H9 (cell line): ENCODE measurements around the gene ADGRB3. TPM values are rescaled to one million over a fixed set of nuclear protein-coding genes. Genes with fewer than 3 reads are reported as not detected.

ENCODE experiments used
- DNase-seq: peaks from one replicate; pipeline ENCODE4 v3.0.0-alpha.2; 2017
- H2AFZ ChIP-seq: one replicate; pipeline ENCODE4 v1.6.1; 2013; ENCODE audit warnings: mild to moderate bottlenecking, low read length, control low read depth, moderate library complexity
- H2AK5ac ChIP-seq: 2 replicates; pipeline ENCODE4 v1.6.1; 2013; ENCODE audit warnings: low read length, control low read depth, mixed read lengths; ENCODE audit not compliant: insufficient read length
- H2BK120ac ChIP-seq: one replicate; pipeline ENCODE4 v1.6.1; 2013; ENCODE audit warnings: low read depth, mild to moderate bottlenecking, low read length, control low read depth, inconsistent platforms; ENCODE audit not compliant: poor library complexity, severe bottlenecking
- H2BK12ac ChIP-seq: 2 replicates; pipeline ENCODE4 v1.6.1; 2013; ENCODE audit warnings: low read length, control low read depth, mixed read lengths, low read depth; ENCODE audit not compliant: insufficient read length
- H2BK15ac ChIP-seq: 2 replicates; pipeline ENCODE4 v1.6.1; 2013; ENCODE audit warnings: low read depth, low read length, control low read depth
- H2BK20ac ChIP-seq: one replicate; pipeline ENCODE4 v1.6.1; 2013; ENCODE audit warnings: low read depth, mild to moderate bottlenecking, low read length, control low read depth, inconsistent platforms; ENCODE audit not compliant: poor library complexity, severe bottlenecking
- H2BK5ac ChIP-seq: 2 replicates; pipeline ENCODE4 v1.6.1; 2013; ENCODE audit warnings: low read length, control low read depth, mixed read lengths; ENCODE audit not compliant: insufficient read length
- H3K14ac ChIP-seq: 2 replicates; pipeline ENCODE4 v1.6.1; 2013; ENCODE audit warnings: low read length, control low read depth; ENCODE audit not compliant: insufficient read depth
- H3K18ac ChIP-seq: 2 replicates; pipeline ENCODE4 v1.6.1; 2013; ENCODE audit warnings: low read depth, mild to moderate bottlenecking, mixed read lengths, low read length, control low read depth; ENCODE audit not compliant: insufficient read length
- H3K23ac ChIP-seq: 2 replicates; pipeline ENCODE4 v1.6.1; 2013; ENCODE audit warnings: low read length, control low read depth, mixed read lengths, low read depth; ENCODE audit not compliant: insufficient read length
- H3K23me2 ChIP-seq: 2 replicates; pipeline ENCODE4 v1.6.1; 2013; ENCODE audit warnings: low read depth, mild to moderate bottlenecking, mixed read lengths, low read length, control low read depth; ENCODE audit not compliant: insufficient read length, poor library complexity, severe bottlenecking
- H3K27ac ChIP-seq: 2 replicates; pipeline ENCODE4 v1.5.1; 2013; ENCODE audit warnings: low read length, control low read depth, mixed read lengths, low read depth; ENCODE audit not compliant: insufficient read length
- H3K27me3 ChIP-seq: 2 replicates; pipeline ENCODE4 v1.6.1; 2013; ENCODE audit warnings: low read length, control low read depth, inconsistent platforms; ENCODE audit not compliant: insufficient read depth
- H3K4ac ChIP-seq: 2 replicates; pipeline ENCODE4 v1.6.1; 2013; ENCODE audit warnings: low read depth, mild to moderate bottlenecking, control low read depth, inconsistent platforms, low read length, moderate library complexity
- H3K4me1 ChIP-seq: 2 replicates; pipeline ENCODE4 v1.6.1; 2013; ENCODE audit warnings: low read length, control low read depth, inconsistent platforms; ENCODE audit not compliant: insufficient read depth
- H3K4me2 ChIP-seq: 2 replicates; pipeline ENCODE4 v1.6.1; 2013; ENCODE audit warnings: low read length, control low read depth, mixed read lengths; ENCODE audit not compliant: insufficient read length, insufficient read depth
- H3K56ac ChIP-seq: 2 replicates; pipeline ENCODE4 v1.6.1; 2013; ENCODE audit warnings: low read depth, mild to moderate bottlenecking, mixed read lengths, low read length, control low read depth; ENCODE audit not compliant: insufficient read length
- H3K79me1 ChIP-seq: 2 replicates; pipeline ENCODE4 v1.6.1; 2013; ENCODE audit warnings: low read depth, mild to moderate bottlenecking, moderate library complexity, low read length, control low read depth, inconsistent platforms; ENCODE audit not compliant: insufficient read depth, poor library complexity, severe bottlenecking
- H3K79me2 ChIP-seq: 2 replicates; pipeline ENCODE4 v1.6.1; 2013; ENCODE audit warnings: low read length, control low read depth, inconsistent platforms; ENCODE audit not compliant: insufficient read depth
- H3K9ac ChIP-seq: 2 replicates; pipeline ENCODE4 v1.6.1; 2013; ENCODE audit warnings: low read length, control low read depth, mixed read lengths; ENCODE audit not compliant: insufficient read length; ENCODE audit errors: extremely low read depth
- H3K9me3 ChIP-seq: one replicate; pipeline ENCODE4 v1.6.1; 2013; ENCODE audit warnings: low read depth, low read length, inconsistent platforms; ENCODE audit not compliant: control insufficient read depth
- H3T11ph ChIP-seq: one replicate; pipeline ENCODE4 v1.6.1; 2013; ENCODE audit warnings: mild to moderate bottlenecking, low read length, control low read depth, inconsistent platforms
- H4K20me1 ChIP-seq: one replicate; pipeline ENCODE4 v1.6.1; 2013; ENCODE audit not compliant: control insufficient read depth, insufficient read length, insufficient read depth
- H4K5ac ChIP-seq: 2 replicates; pipeline ENCODE4 v1.6.1; 2013; ENCODE audit warnings: low read depth, mild to moderate bottlenecking, mixed read lengths, low read length, control low read depth; ENCODE audit not compliant: insufficient read length
- H4K8ac ChIP-seq: replicated peaks from 2 replicates; pipeline ENCODE4 v1.6.1; 2013; ENCODE audit warnings: low read length, control low read depth, mixed read lengths, low read depth; ENCODE audit not compliant: insufficient read length
- H4K91ac ChIP-seq: 2 replicates; pipeline ENCODE4 v1.6.1; 2013; ENCODE audit warnings: low read depth, mild to moderate bottlenecking, moderate library complexity, mixed read lengths, low read length, control low read depth; ENCODE audit not compliant: insufficient read length
- H3K27ac Mint-ChIP-seq, 3 experiments: 2 replicates in 2 of 3; 3 replicates in 1 of 3; pipeline ENCODE4 v1.8.0; 2020 to 2021; ENCODE audit warnings: mixed read lengths in 3 of 3, mild to moderate bottlenecking in 1 of 3, moderate library complexity in 1 of 3
- H3K27me3 Mint-ChIP-seq: 2 replicates; pipeline ENCODE4 v1.8.0; 2021; ENCODE audit warnings: low read depth, mild to moderate bottlenecking, moderate library complexity, mixed read lengths
- H3K36me3 Mint-ChIP-seq, 3 experiments: 2 replicates in 2 of 3; 3 replicates in 1 of 3; pipeline ENCODE4 v1.8.0; 2020 to 2021; ENCODE audit warnings: low read depth in 3 of 3, mixed read lengths in 3 of 3; ENCODE audit not compliant: insufficient read depth in 1 of 3
- H3K4me1 Mint-ChIP-seq, 2 experiments: 2 replicates each; pipeline ENCODE4 v1.8.0; 2020; ENCODE audit warnings: mixed read lengths in 2 of 2
- H3K4me3 Mint-ChIP-seq, 2 experiments: 2 replicates in 1 of 2; 3 replicates in 1 of 2; pipeline ENCODE4 v1.8.0; 2020 to 2021; ENCODE audit warnings: mild to moderate bottlenecking in 2 of 2, mixed read lengths in 2 of 2, moderate library complexity in 1 of 2
- H3K9me3 Mint-ChIP-seq, 2 experiments: 2 replicates in 1 of 2; 3 replicates in 1 of 2; pipeline ENCODE4 v1.8.0; 2020; ENCODE audit warnings: mild to moderate bottlenecking in 2 of 2, mixed read lengths in 2 of 2, moderate library complexity in 1 of 2
- CTCF ChIP-seq: fragments of 200-600 bp; sonication (generic); conservative IDR thresholded peaks from 3 replicates; pipeline ENCODE4 v1.8.0; 2021; ENCODE audit warnings: antibody characterized with exemption, mild to moderate bottlenecking
- WGBS: extraction: QIAGEN DNeasy Blood & Tissue Kit; methylation state at CpG from one replicate; pipeline ENCODE4 v1.1.7; 2013; ENCODE audit warnings: missing lambda C conversion rate, low lambda C conversion rate, mixed read lengths; ENCODE audit not compliant: insufficient read length; ENCODE audit errors: extremely low coverage; 5-methylcytosine and 5-hydroxymethylcytosine counted together
- total RNA-seq: library from RNA; stranded (reverse); gene quantifications from 2 replicates; pipeline ENCODE4 v1.2.1, GENCODE V29; 2021

Gene ADGRB3
- total RNA-seq, 1 experiment from 2014 or later, result 0.37 TPM

GRCh38 chr6:69100772-69101171 lies 465.7 kb downstream of the ADGRB3 start:
- Histone ChIP-seq H3K23me2 (no peaks in the 10 kb centered on the region), H2AFZ (no peak overlapping the region), H3K9ac (no peak overlapping the region), H3K14ac (no peak overlapping the region), H4K8ac (no peak overlapping the region), H3K27ac (no peak overlapping the region), H3K18ac (no peak overlapping the region), H2BK15ac (no peak overlapping the region), H2BK12ac (no peak overlapping the region), H2BK5ac (no peak overlapping the region), H3K79me2 (no peaks in the 10 kb centered on the region), H3K4me2 (no peak overlapping the region), H4K91ac (no peak overlapping the region), H3T11ph (no peak overlapping the region), H3K4me1 (peaks cover 2% of the 10 kb centered on the region; the same call in 1 of the 2 replicates), H3K79me1 (no peaks in the 10 kb centered on the region), H3K27me3 (no peaks in the 10 kb centered on the region), H3K56ac (no peak overlapping the region), H3K9me3 (no peaks in the 10 kb centered on the region), H2AK5ac (no peak overlapping the region), H2BK120ac (no peak overlapping the region), H2BK20ac (no peak overlapping the region), H3K4ac (no peak overlapping the region), H4K5ac (no peak overlapping the region), H4K20me1 (no peaks in the 10 kb centered on the region), H3K23ac (no peak overlapping the region)
- Mint-ChIP-seq H3K4me3 (no peak overlapping the region), H3K27me3 (no peaks in the 10 kb centered on the region), H3K9me3 (no peaks in the 10 kb centered on the region), H3K27ac (no peak overlapping the region), H3K4me1 (peaks cover 0 to 12% of the 10 kb centered on the region in 2 experiments; a peak in 2 of 4 replicates), H3K36me3 (no peaks in the 10 kb centered on the region)
- no peak for DNase-seq
- whole genome bisulfite sequencing, result no CpG with 5 or more reads among the region's 3 CpGs
- TF ChIP-seq CTCF, result no peak
